ENCODE results near the gene MCM6.

MCM6 gene

GRCh38 chr2:135850892-135851668, 25.2 kb downstream of the MCM6 start:
- H3K4me1 ChIP-seq (ENCODE audit: insufficient read depth, low read length, poor library complexity, severe bottlenecking) = no peaks in the 10 kb centered on the region
- no peak overlapping the region for H3K4me3 ChIP-seq (ENCODE audit: low read length, poor library complexity, severe bottlenecking)
- no peaks in the 10 kb centered on the region for H3K9me3 ChIP-seq (ENCODE audit: insufficient read depth, low read depth, low read length)
- H3K36me3 ChIP-seq (ENCODE audit: insufficient read depth, low read length) = peaks cover 83% of the 10 kb centered on the region
- no peaks in the 10 kb centered on the region for H3K27me3 ChIP-seq (ENCODE audit: insufficient read depth, low read length, poor library complexity, severe bottlenecking)
- H3K9ac ChIP-seq (ENCODE audit: low read depth, low read length, poor library complexity, severe bottlenecking) = no peak overlapping the region
- H4K20me1 ChIP-seq (ENCODE audit: insufficient read depth, low read length, poor library complexity, severe bottlenecking) = no peaks in the 10 kb centered on the region
- no peak overlapping the region for H2AFZ ChIP-seq (ENCODE audit: low read length)
- H3F3A ChIP-seq (ENCODE audit: low read depth) = no peaks in the 10 kb centered on the region
- no peak overlapping the region for H3K4me2 ChIP-seq (ENCODE audit: low read depth, low read length, poor library complexity, severe bottlenecking)
- no peaks in the 10 kb centered on the region for H3K9me2 ChIP-seq (replicated peaks; ENCODE audit: low read depth, low read length)
- H3K79me2 ChIP-seq (ENCODE audit: insufficient read depth, low read length) = no peaks in the 10 kb centered on the region
- no peak for TF ChIP-seq CTCF (conservative IDR thresholded peaks at IDR 0.05; ENCODE audit: low read length)
- no peak for TF ChIP-seq EZH2phosphoT487 (IDR thresholded peaks at IDR 0.05; ENCODE audit: borderline replicate concordance)

- Histone ChIP-seq H3K9ac (ENCODE audit: low read depth, low read length, poor library complexity, severe bottlenecking) (no peak overlapping the region), H3K9me2 (replicated peaks; ENCODE audit: low read depth, low read length) (no peaks in the 10 kb centered on the region), H3K79me2 (ENCODE audit: insufficient read depth, low read length) (no peaks in the 10 kb centered on the region), H3K4me2 (ENCODE audit: low read depth, low read length, poor library complexity, severe bottlenecking) (no peak overlapping the region), H3K4me1 (ENCODE audit: insufficient read depth, low read length, poor library complexity, severe bottlenecking) (no peaks in the 10 kb centered on the region), H2AFZ (ENCODE audit: low read length) (no peak overlapping the region), H3K4me3 (ENCODE audit: low read length, poor library complexity, severe bottlenecking) (no peak overlapping the region), H3K36me3 (ENCODE audit: insufficient read depth, low read length) (peaks cover 89% of the 10 kb centered on the region), H3K27me3 (ENCODE audit: insufficient read depth, low read length, poor library complexity, severe bottlenecking) (no peaks in the 10 kb centered on the region), H4K20me1 (ENCODE audit: insufficient read depth, low read length, poor library complexity, severe bottlenecking) (no peaks in the 10 kb centered on the region), H3F3A (ENCODE audit: low read depth) (no peaks in the 10 kb centered on the region), H3K9me3 (ENCODE audit: insufficient read depth, low read depth, low read length) (no peaks in the 10 kb centered on the region)
- TF ChIP-seq EZH2phosphoT487 (IDR thresholded peaks at IDR 0.05; ENCODE audit: borderline replicate concordance) = no peak
- TF ChIP-seq CTCF (conservative IDR thresholded peaks at IDR 0.05; ENCODE audit: low read length) = no peak
Observed at GRCh38 chr2:135849087-135849486, 27.2 kb downstream of the MCM6 start.

GRCh38 chr2:135845997-135846396, 30.2 kb downstream of the MCM6 start:
- Histone ChIP-seq H3K36me3 (ENCODE audit: insufficient read depth, low read length) (peaks cover 84% of the 10 kb centered on the region), H3K4me1 (ENCODE audit: insufficient read depth, low read length, poor library complexity, severe bottlenecking) (peaks cover 6% of the 10 kb centered on the region), H3K79me2 (ENCODE audit: insufficient read depth, low read length) (no peaks in the 10 kb centered on the region), H3K9me2 (replicated peaks; ENCODE audit: low read depth, low read length) (no peaks in the 10 kb centered on the region), H4K20me1 (ENCODE audit: insufficient read depth, low read length, poor library complexity, severe bottlenecking) (no peaks in the 10 kb centered on the region), H3K27me3 (ENCODE audit: insufficient read depth, low read length, poor library complexity, severe bottlenecking) (no peaks in the 10 kb centered on the region), H3F3A (ENCODE audit: low read depth) (0 out of 2 replicates have a peak, but pooled peaks cover 4% of the 10 kb centered on the region), H3K9ac (ENCODE audit: low read depth, low read length, poor library complexity, severe bottlenecking) (no peak overlapping the region), H3K4me2 (ENCODE audit: low read depth, low read length, poor library complexity, severe bottlenecking) (no peak overlapping the region), H2AFZ (ENCODE audit: low read length) (no peak overlapping the region), H3K4me3 (ENCODE audit: low read length, poor library complexity, severe bottlenecking) (no peak overlapping the region), H3K9me3 (ENCODE audit: insufficient read depth, low read depth, low read length) (no peaks in the 10 kb centered on the region)
- TF ChIP-seq CTCF (conservative IDR thresholded peaks at IDR 0.05; ENCODE audit: low read length) (no peak), EZH2phosphoT487 (IDR thresholded peaks at IDR 0.05; ENCODE audit: borderline replicate concordance) (no peak)
